Measurements from ENCODE around the gene PCDH12. TPM values are rescaled to one million over a fixed set of nuclear protein-coding genes. Genes with fewer than 3 reads are reported as not detected.
A peak's percentile ranks its signal among the peaks of the same experiment; 100 is the strongest.
"Not testable (repeated sequence)": the region's sequence is repeated elsewhere in the genome, so short reads cannot be mapped to it uniquely, and the experiment has no call there.

The PCDH12 gene
- total RNA-seq, 1 experiment from 2014 or later = not detected

DNA sequence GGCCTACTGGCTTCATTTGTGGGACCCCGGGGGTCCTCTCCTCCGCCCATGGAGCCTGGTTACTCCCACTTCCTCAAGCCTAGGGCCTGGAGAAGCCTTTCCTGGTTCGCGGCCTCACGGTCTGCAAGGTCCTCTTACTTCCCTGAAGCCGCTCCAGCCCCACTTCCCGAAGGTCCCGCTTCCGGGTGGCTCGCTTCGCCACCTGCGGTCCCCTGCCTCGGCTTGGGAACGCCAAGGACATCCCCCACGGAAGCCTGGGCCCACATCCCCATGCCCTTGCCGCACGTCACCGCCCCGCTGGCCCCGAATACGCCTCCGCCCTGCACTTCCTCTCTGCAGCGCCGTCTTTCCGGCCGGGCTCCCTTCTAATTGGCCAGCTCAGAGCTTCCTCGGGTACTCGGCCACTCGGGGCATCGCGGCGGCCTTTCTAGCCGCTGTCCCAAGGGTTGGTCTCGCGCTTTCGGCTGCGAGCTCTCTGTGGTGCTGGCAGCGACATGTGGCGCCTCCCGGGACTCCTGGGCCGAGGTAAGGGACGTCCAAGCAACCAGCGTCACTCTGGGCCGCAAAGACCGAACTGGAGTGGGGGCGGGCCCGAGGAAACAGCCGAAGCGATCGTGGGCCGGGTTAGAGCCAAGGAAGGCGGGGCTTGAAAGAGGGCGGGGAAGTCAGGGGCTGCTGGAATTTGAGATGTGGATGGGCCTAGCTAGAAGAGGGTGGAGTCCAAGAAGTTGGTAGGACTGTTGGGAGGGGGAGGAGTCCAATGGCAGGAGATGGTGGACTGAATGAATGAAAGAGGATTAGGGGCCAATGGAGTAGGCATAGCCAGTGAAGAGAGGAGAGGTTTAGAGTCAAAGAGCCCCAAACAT, 34.3 kb downstream of the PCDH12 start, which contains the start of gene DELE1:
Gene DELE1, plus strand, starts transcription at position 424 of the 866 bp plus-strand sequence. Its CDS starts 71 bp downstream, at position 495.
- Histone ChIP-seq H2AK5ac (ENCODE audit: insufficient read length, low read length) (no peak within 1 kb of the TSS), H4K20me1 (ENCODE audit: control insufficient read depth, insufficient read depth, insufficient read length) (no peaks in the 10 kb centered on the region), H3K27me3 (ENCODE audit: insufficient read depth, low read length) (no peaks in the 10 kb centered on the region), H4K91ac (ENCODE audit: insufficient read length, low read depth, low read length) (no peak within 1 kb of the TSS), H3K9me3 (ENCODE audit: control insufficient read depth, low read depth, low read length) (no peaks in the 10 kb centered on the region), H3K79me1 (ENCODE audit: insufficient read depth, low read depth, low read length, poor library complexity, severe bottlenecking) (peaks cover 3% of the 10 kb centered on the region), H2BK5ac (ENCODE audit: insufficient read length, low read length) (no peak within 1 kb of the TSS), H3K56ac (ENCODE audit: insufficient read length, low read depth, low read length) (no peak within 1 kb of the TSS), H2AFZ (ENCODE audit: low read length) (peak within 1 kb of the TSS; percentile 52), H3K14ac (ENCODE audit: insufficient read depth, low read length) (peak within 1 kb of the TSS; percentile 95), H3K4ac (ENCODE audit: low read depth, low read length) (no peak within 1 kb of the TSS), H3K27ac (ENCODE audit: insufficient read length, low read depth, low read length) (peak within 1 kb of the TSS; percentile 22), H3K23me2 (ENCODE audit: insufficient read length, low read depth, low read length, poor library complexity, severe bottlenecking) (peaks cover 8% of the 10 kb centered on the region), H3K23ac (ENCODE audit: insufficient read length, low read depth, low read length) (no peak within 1 kb of the TSS), H2BK120ac (ENCODE audit: low read depth, low read length, poor library complexity, severe bottlenecking) (no peak within 1 kb of the TSS), H3K18ac (ENCODE audit: insufficient read length, low read depth, low read length) (peak within 1 kb of the TSS; percentile 96), H3K9ac (ENCODE audit: extremely low read depth, insufficient read length, low read length) (peak within 1 kb of the TSS; percentile 79), H3K4me1 (ENCODE audit: insufficient read depth, low read length) (0 out of 2 replicates have a peak, but pooled peaks cover 3% of the 10 kb centered on the region), H3K4me2 (ENCODE audit: insufficient read depth, insufficient read length, low read length) (peak within 1 kb of the TSS; percentile 55), H4K8ac (replicated peaks; ENCODE audit: insufficient read length, low read depth, low read length) (no peak within 1 kb of the TSS), H2BK20ac (ENCODE audit: low read depth, low read length, poor library complexity, severe bottlenecking) (no peak within 1 kb of the TSS), H3T11ph (ENCODE audit: low read length) (no peak within 1 kb of the TSS), H2BK12ac (ENCODE audit: insufficient read length, low read depth, low read length) (no peak within 1 kb of the TSS), H3K79me2 (ENCODE audit: insufficient read depth, low read length) (peaks cover 3% of the 10 kb centered on the region; the same call in 1 of the 2 replicates), H2BK15ac (ENCODE audit: low read depth, low read length) (no peak within 1 kb of the TSS; the same call in 1 of the 2 replicates), H4K5ac (ENCODE audit: insufficient read length, low read depth, low read length) (no peak within 1 kb of the TSS)
- no peak for TF ChIP-seq CTCF (conservative IDR thresholded peaks at IDR 0.05)
- peak; percentile 95 for DNase-seq
- H3K4me1 Mint-ChIP-seq = peaks cover 10 to 18% of the 10 kb centered on the region in 2 experiments
- H3K27ac Mint-ChIP-seq = peak within 1 kb of the TSS; percentile 71 to 99 (median 96)
- H3K9me3 Mint-ChIP-seq = no peaks in the 10 kb centered on the region
- H3K27me3 Mint-ChIP-seq (ENCODE audit: low read depth) = no peaks in the 10 kb centered on the region
- no CpG with 5 or more reads among the region's 53 CpGs for WGBS (ENCODE audit: extremely low coverage, insufficient read length, low lambda C conversion rate)
- peak within 1 kb of the TSS; percentile 82 to 92 for H3K4me3 Mint-ChIP-seq
- peaks cover 19 to 41% (median 36%) of the 10 kb centered on the region in 3 experiments; a peak in 6 of 7 replicates for H3K36me3 Mint-ChIP-seq (ENCODE audit: insufficient read depth in 1 of 3, low read depth in 3 of 3)

GRCh38 chr5:141922827-141923447, 35.1 kb downstream of the PCDH12 start:
- peaks cover 14 to 34% (median 28%) of the 10 kb centered on the region in 3 experiments; a peak in 6 of 7 replicates for H3K36me3 Mint-ChIP-seq (ENCODE audit: insufficient read depth in 1 of 3, low read depth in 3 of 3)
- no CpG with 5 or more reads among the region's 28 CpGs for WGBS (ENCODE audit: extremely low coverage, insufficient read length, low lambda C conversion rate)
- not testable (repeated sequence) for H4K8ac ChIP-seq (replicated peaks; ENCODE audit: insufficient read length, low read depth, low read length); H2BK15ac ChIP-seq (ENCODE audit: low read depth, low read length); H3K27me3 ChIP-seq (ENCODE audit: insufficient read depth, low read length); H3K79me2 ChIP-seq (ENCODE audit: insufficient read depth, low read length); H3K79me1 ChIP-seq (ENCODE audit: insufficient read depth, low read depth, low read length, poor library complexity, severe bottlenecking); H3K27ac ChIP-seq (ENCODE audit: insufficient read length, low read depth, low read length); H3K23me2 ChIP-seq (ENCODE audit: insufficient read length, low read depth, low read length, poor library complexity, severe bottlenecking); H3K9me3 Mint-ChIP-seq; H2AK5ac ChIP-seq (ENCODE audit: insufficient read length, low read length); H2AFZ ChIP-seq (ENCODE audit: low read length); H3K23ac ChIP-seq (ENCODE audit: insufficient read length, low read depth, low read length); H3K9me3 ChIP-seq (ENCODE audit: control insufficient read depth, low read depth, low read length); H3T11ph ChIP-seq (ENCODE audit: low read length); H3K4ac ChIP-seq (ENCODE audit: low read depth, low read length); H2BK20ac ChIP-seq (ENCODE audit: low read depth, low read length, poor library complexity, severe bottlenecking); H2BK120ac ChIP-seq (ENCODE audit: low read depth, low read length, poor library complexity, severe bottlenecking); H3K18ac ChIP-seq (ENCODE audit: insufficient read length, low read depth, low read length); H3K4me1 ChIP-seq (ENCODE audit: insufficient read depth, low read length); H4K91ac ChIP-seq (ENCODE audit: insufficient read length, low read depth, low read length); H3K27me3 Mint-ChIP-seq (ENCODE audit: low read depth); H3K56ac ChIP-seq (ENCODE audit: insufficient read length, low read depth, low read length); H4K5ac ChIP-seq (ENCODE audit: insufficient read length, low read depth, low read length); H2BK12ac ChIP-seq (ENCODE audit: insufficient read length, low read depth, low read length); H4K20me1 ChIP-seq (ENCODE audit: control insufficient read depth, insufficient read depth, insufficient read length); H2BK5ac ChIP-seq (ENCODE audit: insufficient read length, low read length); DNase-seq
- Histone ChIP-seq H3K14ac (ENCODE audit: insufficient read depth, low read length) (peak overlapping the region; percentile 89; the same call in 1 of the 2 replicates), H3K9ac (ENCODE audit: extremely low read depth, insufficient read length, low read length) (peak overlapping the region; percentile 58), H3K4me2 (ENCODE audit: insufficient read depth, insufficient read length, low read length) (peak overlapping the region; percentile 55)
- peak overlapping the region; percentile 82 to 92 for H3K4me3 Mint-ChIP-seq
- peak overlapping the region in 2 of 3 experiments; percentile 20 to 96; a peak in 3 of 7 replicates for H3K27ac Mint-ChIP-seq
- peaks cover 10 to 18% of the 10 kb centered on the region in 2 experiments for H3K4me1 Mint-ChIP-seq
